GM12878 (cell line): ENCODE results near the gene TMEM59. TPM values are rescaled to one million over a fixed set of nuclear protein-coding genes. Genes with fewer than 3 reads are reported as not detected.

Experiments used
- ATAC-seq: fragments of 200-7000 bp; cut with Tn5 transposase; 3 replicates; pipeline ENCODE4 v1.9.1; 2020; ENCODE audit warnings: mild to moderate bottlenecking, moderate library complexity
- BruUV-seq: library from RNA; stranded (reverse); fragments of 400-500 nt; replicated peaks from 2 replicates; lab custom pipeline; 2021; lab: Mats Ljungman, UMichigan
- CTCF ChIA-PET: fragments of 300-600 bp; sonication (Branson Sonifier 250); formaldehyde crosslinking; extraction: SDS; loops from one replicate; lab custom pipeline; 2021; ENCODE audit warnings: inconsistent platforms; lab: Yijun Ruan, JAX
- POLR2A ChIA-PET: fragments of 350-600 bp; formaldehyde crosslinking; extraction: SDS; loops from one replicate; lab custom pipeline; 2021; ENCODE audit warnings: inconsistent platforms; lab: Charles Lee
- RAD21 ChIA-PET: fragments of 300-600 bp; sonication (Branson Sonifier 250); formaldehyde crosslinking; loops from one replicate; lab custom pipeline; 2023; ENCODE audit warnings: antibody characterized with exemption; ENCODE audit not compliant: unreplicated experiment; lab: Charles Lee
- SMC1A ChIA-PET: fragments of 300-600 bp; sonication (Branson Sonifier 250); formaldehyde crosslinking; loops from one replicate; lab custom pipeline; 2023; ENCODE audit not compliant: unreplicated experiment, uncharacterized antibody; lab: Charles Lee
- DNase-seq: peaks from one replicate; pipeline ENCODE4 v3.0.0-alpha.2; 2011; ENCODE audit warnings: low read depth, low spot score
- FAIRE-seq: peaks from 3 replicates; lab custom pipeline; 2011; peaks lifted over from hg19 to GRCh38; lab: Jason Lieb, UNC
- H2AFZ ChIP-seq: 2 replicates; pipeline ENCODE4 v1.6.0; 2011; ENCODE audit warnings: low read depth, low read length, control low read depth; ENCODE audit not compliant: control insufficient read depth
- H3K27ac ChIP-seq: 2 replicates; pipeline ENCODE4 v1.5.1; 2011; ENCODE audit warnings: control low read depth; ENCODE audit not compliant: control insufficient read depth, insufficient read depth
- H3K27me3 ChIP-seq, 2 experiments: replicated peaks in 1 of 2; 2 replicates each; pipeline versions ENCODE4 v1.6.0 to v1.6.1; 2011; ENCODE audit warnings: low read length in 1 of 2; ENCODE audit not compliant: control insufficient read depth in 2 of 2, insufficient read depth in 2 of 2
- H3K36me3 ChIP-seq, 2 experiments: 2 replicates each; pipeline ENCODE4 v1.5.1; 2011; ENCODE audit warnings: low read length in 1 of 2; ENCODE audit not compliant: control insufficient read depth in 2 of 2, insufficient read depth in 2 of 2
- H3K4me1 ChIP-seq: 2 replicates; pipeline ENCODE4 v1.6.1; 2011; ENCODE audit warnings: mild to moderate bottlenecking, low read length, moderate library complexity, mixed read lengths; ENCODE audit not compliant: control insufficient read depth, insufficient read depth
- H3K4me2 ChIP-seq: 2 replicates; pipeline ENCODE4 v1.6.0; 2011; ENCODE audit warnings: control low read depth; ENCODE audit not compliant: control insufficient read depth, insufficient read depth
- H3K4me3 ChIP-seq: fragments of 200-600 bp; sonication (generic); 2 replicates; pipeline ENCODE4 v1.5.1; 2016
- H3K79me2 ChIP-seq: 2 replicates; pipeline ENCODE4 v1.6.0; 2011; ENCODE audit warnings: low read length; ENCODE audit not compliant: control insufficient read depth, insufficient read depth
- H3K9ac ChIP-seq: 2 replicates; pipeline ENCODE4 v1.8.0; 2011; ENCODE audit warnings: low read length, control low read depth, mixed read lengths; ENCODE audit not compliant: control insufficient read depth, insufficient read depth
- H3K9me3 ChIP-seq: replicated peaks from 3 replicates; pipeline ENCODE4 v1.5.1; 2011; ENCODE audit warnings: mild to moderate bottlenecking, low read length; ENCODE audit not compliant: control insufficient read depth, insufficient read depth
- H4K20me1 ChIP-seq: 2 replicates; pipeline ENCODE4 v1.6.0; 2011; ENCODE audit not compliant: control insufficient read depth, insufficient read depth
- CREM ChIP-seq: IDR thresholded peaks from 2 replicates; pipeline ENCODE4 v1.6.1; 2014; ENCODE audit warnings: antibody characterized with exemption, low read depth
- HDAC6 ChIP-seq: fragments of 200-600 bp; sonication (generic); IDR thresholded peaks from one replicate; pipeline ENCODE4 v1.8.0; 2017; ENCODE audit warnings: antibody characterized with exemption; ENCODE audit not compliant: unreplicated experiment
- KAT2A ChIP-seq: conservative IDR thresholded peaks from 2 replicates; pipeline ENCODE4 v1.6.1; 2011; ENCODE audit warnings: low read depth, low read length; ENCODE audit not compliant: control insufficient read depth
- KDM1A ChIP-seq: fragments of 200-600 bp; sonication (generic); IDR thresholded peaks from 2 replicates; pipeline ENCODE4 v1.6.1; 2016; ENCODE audit warnings: borderline replicate concordance
- MEF2B ChIP-seq: fragments of 450-650 bp; IDR thresholded peaks from 2 replicates; pipeline ENCODE4 v1.6.1; 2018; ENCODE audit warnings: mild to moderate bottlenecking, moderate library complexity; ENCODE audit not compliant: partially characterized antibody, poor library complexity, severe bottlenecking
- MTA2 ChIP-seq: fragments of 450-650 bp; IDR thresholded peaks from 2 replicates; pipeline ENCODE4 v1.6.1; 2016; ENCODE audit warnings: low read depth, mild to moderate bottlenecking, moderate library complexity
- MYB ChIP-seq: fragments of 150-350 bp; IDR thresholded peaks from 2 replicates; pipeline ENCODE4 v1.6.1; 2014; ENCODE audit warnings: mild to moderate bottlenecking, low read depth, low read length, borderline replicate concordance
- NBN ChIP-seq: fragments of 450-650 bp; IDR thresholded peaks from 2 replicates; pipeline ENCODE4 v1.6.1; 2016
- RBBP5 ChIP-seq: fragments of 200-600 bp; sonication (generic); conservative IDR thresholded peaks from 2 replicates; pipeline ENCODE4 v1.6.1; 2016
- SIN3A ChIP-seq: IDR thresholded peaks from 2 replicates; pipeline ENCODE4 v1.6.1; 2012; ENCODE audit warnings: low read depth, low read length, improper control_type of control experiment
- SMAD1 ChIP-seq: fragments of 450-650 bp; IDR thresholded peaks from 2 replicates; pipeline ENCODE4 v1.6.1; 2018; ENCODE audit warnings: mild to moderate bottlenecking, low read depth; ENCODE audit not compliant: partially characterized antibody
- SRF ChIP-seq, 2 experiments: IDR thresholded peaks; 2 replicates each; pipeline ENCODE4 v1.6.1; 2011; ENCODE audit warnings: low read depth in 2 of 2, low read length in 2 of 2, mild to moderate bottlenecking in 1 of 2, moderate library complexity in 1 of 2
- WGBS: methylation state at CpG from one replicate; pipeline ENCODE4 v1.1.6; 2016; ENCODE audit warnings: low lambda C conversion rate; ENCODE audit not compliant: insufficient replicate concordance, insufficient coverage; ENCODE audit errors: missing lambda C conversion rate; 5-methylcytosine and 5-hydroxymethylcytosine counted together
- in situ Hi-C: fragments of 300-500 bp; cut with MboI; formaldehyde crosslinking; loops from 9 replicates; pipeline ENCODE4 v1.14.3; 2018; ENCODE audit warnings: mixed read lengths
- intact Hi-C: fragments of 100-400 bp; cut with micrococcal nuclease; formaldehyde crosslinking; loops from one replicate; pipeline ENCODE4 v1.14.2; 2022; ENCODE audit not compliant: unreplicated experiment
- polyA plus RNA-seq, 11 experiments: library from polyadenylated mRNA; depleted of rRNA in 4 of 11; unstranded in 6 of 11; stranded (reverse) in 5 of 11; fragments of >200 nt; fragmentation: Nextera tagmentation in 4 of 11; fragmentation: Illumina TruSeq in 1 of 11; extraction: Ambion mirVana in 4 of 11; extraction: Trizol in 1 of 11; gene quantifications; 1 replicate in 1 of 11; 2 replicates in 10 of 11; pipeline versions ENCODE4 v1.2.1 to v1.2.3, GENCODE V29; 2011 to 2016; ENCODE audit warnings: inconsistent platforms in 2 of 11, missing spikeins in 2 of 11, low read depth in 1 of 11
- total RNA-seq, 4 experiments: library from RNA; depleted of rRNA in 3 of 4; stranded (reverse); fragments of >200 nt in 3 of 4; fragmentation: Illumina TruSeq in 1 of 4; extraction: Trizol in 1 of 4; gene quantifications; 2 replicates each; pipeline versions ENCODE4 v1.2.1 to v1.2.3, GENCODE V29; 2013 to 2021
- TF ChIP-seq, protein P1 (sequence below): fragments of 450-650 bp; conservative IDR thresholded peaks from 2 replicates; pipeline ENCODE4 v1.6.1; 2017; ENCODE audit warnings: mild to moderate bottlenecking, moderate library complexity
- TF ChIP-seq, protein P2 (sequence below): fragments of 450-650 bp; IDR thresholded peaks from 2 replicates; pipeline ENCODE4 v1.6.1; 2017; ENCODE audit warnings: borderline replicate concordance
- TF ChIP-seq, protein P3 (sequence below): fragments of 150-350 bp; IDR thresholded peaks from 2 replicates; pipeline ENCODE4 v1.6.1; 2016; ENCODE audit warnings: low read depth, low read length

TMEM59 gene
- total and polyA plus RNA-seq, 10 of the 15 experiments (the other 5 are each of a cell fraction or from before 2014, with no cell fraction given): 69.9 to 273 (median 111) TPM

- TF ChIP-seq SRF (IDR thresholded peaks at IDR 0.05; ENCODE audit: low read depth in 2 of 2, low read length in 2 of 2): no peak
- TF ChIP-seq NBN: no peak
- no peak for TF ChIP-seq KAT2A
- TF ChIP-seq MTA2: no peak
- TF ChIP-seq, protein P1, sequence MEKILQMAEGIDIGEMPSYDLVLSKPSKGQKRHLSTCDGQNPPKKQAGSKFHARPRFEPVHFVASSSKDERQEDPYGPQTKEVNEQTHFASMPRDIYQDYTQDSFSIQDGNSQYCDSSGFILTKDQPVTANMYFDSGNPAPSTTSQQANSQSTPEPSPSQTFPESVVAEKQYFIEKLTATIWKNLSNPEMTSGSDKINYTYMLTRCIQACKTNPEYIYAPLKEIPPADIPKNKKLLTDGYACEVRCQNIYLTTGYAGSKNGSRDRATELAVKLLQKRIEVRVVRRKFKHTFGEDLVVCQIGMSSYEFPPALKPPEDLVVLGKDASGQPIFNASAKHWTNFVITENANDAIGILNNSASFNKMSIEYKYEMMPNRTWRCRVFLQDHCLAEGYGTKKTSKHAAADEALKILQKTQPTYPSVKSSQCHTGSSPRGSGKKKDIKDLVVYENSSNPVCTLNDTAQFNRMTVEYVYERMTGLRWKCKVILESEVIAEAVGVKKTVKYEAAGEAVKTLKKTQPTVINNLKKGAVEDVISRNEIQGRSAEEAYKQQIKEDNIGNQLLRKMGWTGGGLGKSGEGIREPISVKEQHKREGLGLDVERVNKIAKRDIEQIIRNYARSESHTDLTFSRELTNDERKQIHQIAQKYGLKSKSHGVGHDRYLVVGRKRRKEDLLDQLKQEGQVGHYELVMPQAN: no peak
- TF ChIP-seq, all 136 proteins: peak for 0
Measured at GRCh38 chr1:54100500-54100899, 47.5 kb upstream of the TMEM59 start (continued).

GRCh38 chr1:54099061-54099610 lies 46.1 kb upstream of the TMEM59 start:
- H3K4me3 ChIP-seq: no peak overlapping the region
- no peaks in the 10 kb centered on the region for H3K79me2 ChIP-seq
- H3K4me2 ChIP-seq: no peak overlapping the region
- no peaks in the 10 kb centered on the region for H4K20me1 ChIP-seq
- no peak overlapping the region for H3K9ac ChIP-seq
- CTCF ChIA-PET: interaction anchor here (0.8 to 2.1 kb wide), 3 partner anchors 12 to 390 kb away, joined by 3 to 5 read pairs (median 3); no protein-coding TSS in a partner anchor
- POLR2A ChIA-PET: interaction anchor here (0.7 kb wide), 1 partner anchor 99 kb away, joined by 3 read pairs; no protein-coding TSS in a partner anchor
- no peak overlapping the region for H2AFZ ChIP-seq
- intact Hi-C loops: no loop called here
- TF ChIP-seq, protein P2, sequence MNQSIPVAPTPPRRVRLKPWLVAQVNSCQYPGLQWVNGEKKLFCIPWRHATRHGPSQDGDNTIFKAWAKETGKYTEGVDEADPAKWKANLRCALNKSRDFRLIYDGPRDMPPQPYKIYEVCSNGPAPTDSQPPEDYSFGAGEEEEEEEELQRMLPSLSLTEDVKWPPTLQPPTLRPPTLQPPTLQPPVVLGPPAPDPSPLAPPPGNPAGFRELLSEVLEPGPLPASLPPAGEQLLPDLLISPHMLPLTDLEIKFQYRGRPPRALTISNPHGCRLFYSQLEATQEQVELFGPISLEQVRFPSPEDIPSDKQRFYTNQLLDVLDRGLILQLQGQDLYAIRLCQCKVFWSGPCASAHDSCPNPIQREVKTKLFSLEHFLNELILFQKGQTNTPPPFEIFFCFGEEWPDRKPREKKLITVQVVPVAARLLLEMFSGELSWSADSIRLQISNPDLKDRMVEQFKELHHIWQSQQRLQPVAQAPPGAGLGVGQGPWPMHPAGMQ: no peak
- TF ChIP-seq HDAC6 (no peak), KAT2A (no peak), MYB (no peak), MEF2B (no peak), RBBP5 (no peak), KDM1A (no peak), SMAD1 (no peak), SIN3A (no peak), CREM (no peak)
- TF ChIP-seq, protein P3, sequence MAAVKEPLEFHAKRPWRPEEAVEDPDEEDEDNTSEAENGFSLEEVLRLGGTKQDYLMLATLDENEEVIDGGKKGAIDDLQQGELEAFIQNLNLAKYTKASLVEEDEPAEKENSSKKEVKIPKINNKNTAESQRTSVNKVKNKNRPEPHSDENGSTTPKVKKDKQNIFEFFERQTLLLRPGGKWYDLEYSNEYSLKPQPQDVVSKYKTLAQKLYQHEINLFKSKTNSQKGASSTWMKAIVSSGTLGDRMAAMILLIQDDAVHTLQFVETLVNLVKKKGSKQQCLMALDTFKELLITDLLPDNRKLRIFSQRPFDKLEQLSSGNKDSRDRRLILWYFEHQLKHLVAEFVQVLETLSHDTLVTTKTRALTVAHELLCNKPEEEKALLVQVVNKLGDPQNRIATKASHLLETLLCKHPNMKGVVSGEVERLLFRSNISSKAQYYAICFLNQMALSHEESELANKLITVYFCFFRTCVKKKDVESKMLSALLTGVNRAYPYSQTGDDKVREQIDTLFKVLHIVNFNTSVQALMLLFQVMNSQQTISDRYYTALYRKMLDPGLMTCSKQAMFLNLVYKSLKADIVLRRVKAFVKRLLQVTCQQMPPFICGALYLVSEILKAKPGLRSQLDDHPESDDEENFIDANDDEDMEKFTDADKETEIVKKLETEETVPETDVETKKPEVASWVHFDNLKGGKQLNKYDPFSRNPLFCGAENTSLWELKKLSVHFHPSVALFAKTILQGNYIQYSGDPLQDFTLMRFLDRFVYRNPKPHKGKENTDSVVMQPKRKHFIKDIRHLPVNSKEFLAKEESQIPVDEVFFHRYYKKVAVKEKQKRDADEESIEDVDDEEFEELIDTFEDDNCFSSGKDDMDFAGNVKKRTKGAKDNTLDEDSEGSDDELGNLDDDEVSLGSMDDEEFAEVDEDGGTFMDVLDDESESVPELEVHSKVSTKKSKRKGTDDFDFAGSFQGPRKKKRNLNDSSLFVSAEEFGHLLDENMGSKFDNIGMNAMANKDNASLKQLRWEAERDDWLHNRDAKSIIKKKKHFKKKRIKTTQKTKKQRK: no peak
- TF ChIP-seq, all 136 proteins: peak for 0
- WGBS: 90% methylated on average over 6 of the region's 6 CpGs
- Histone ChIP-seq H3K9me3 (no peaks in the 10 kb centered on the region), H3K4me1 (no peaks in the 10 kb centered on the region), H3K27me3 (no peaks in the 10 kb centered on the region), H3K27ac (no peak overlapping the region), H3K36me3 (peaks cover 3 to 4% of the 10 kb centered on the region in 2 experiments; a peak in 3 of 4 replicates)
- DNase-seq (no peak), FAIRE-seq (peak; percentile 62), ATAC-seq (no peak)
- ChIA-PET SMC1A (no interaction called here), RAD21 (no interaction called here)
- BruUV-seq: TSS peak; percentile 36
- in situ Hi-C loops: no loop called here
